ENCODE measurements around the gene NDUFAF5. TPM values are rescaled to one million over a fixed set of nuclear protein-coding genes. Genes with fewer than 3 reads are reported as not detected.

NDUFAF5 gene
- total RNA-seq: 17.7 and 24.3 TPM in 2 replicates

GRCh38 chr20:13784893-13785715 is at the start of gene NDUFAF5, which contains the start of gene ESF1:
TSS of gene NDUFAF5 (plus strand) at chr20:13785028. CDS start at chr20:13785069, 41 bp downstream.
TSS of gene ESF1 (minus strand) at chr20:13784919. CDS start at chr20:13783140, 1,779 bp downstream.

Other genes starting within 250 kb of the NDUFAF5 start
- 27.0 and 27.4 TPM in 2 replicates for gene TASP1, start 146.1 kb upstream of the NDUFAF5 start, total RNA-seq
- gene ESF1, start 109 bp upstream of the NDUFAF5 start, total RNA-seq: 13.3 and 16.3 TPM in 2 replicates
- gene SEL1L2, start 205.6 kb downstream of the NDUFAF5 start, total RNA-seq: not detected in 2 replicates
- 2.1 and 2.4 TPM in 2 replicates for gene MACROD2, start 210.5 kb downstream of the NDUFAF5 start, total RNA-seq